Fibroblast of upper back skin (primary cell): ENCODE results near the gene PAFAH1B1.

Experiments used
- DNase-seq: peaks from one replicate; pipeline ENCODE4 v3.0.0-alpha.2; 2013

Gene PAFAH1B1

GRCh38 chr17:2723505-2723996 is 130.1 kb downstream of the PAFAH1B1 start:
- DNase-seq: no peak

GRCh38 chr17:2723997-2724783 is 130.7 kb downstream of the PAFAH1B1 start:
- DNase-seq: no peak

GRCh38 chr17:2724784-2725164 is 131.3 kb downstream of the PAFAH1B1 start:
- DNase-seq: no peak

- DNase-seq: no peak
These were observed 137.4 kb downstream of the PAFAH1B1 start for GRCh38 chr17:2730764-2731353.

GRCh38 chr17:2731807-2732206 is 138.4 kb downstream of the PAFAH1B1 start:
- DNase-seq: no peak

GRCh38 chr17:2734939-2735338 is 141.5 kb downstream of the PAFAH1B1 start:
- no peak for DNase-seq
